ENCODE data around the gene NAGPA. TPM values are rescaled to one million over a fixed set of nuclear protein-coding genes. Genes with fewer than 3 reads are reported as not detected.

Gene NAGPA
- total and polyA plus RNA-seq, 2 of the 8 experiments (the other 6 are each of a cell fraction or from before 2014, with no cell fraction given): 10.1 to 13.2 TPM

GRCh38 chr16:5054876-5055865, 21.4 kb upstream of the NAGPA start:
- Histone ChIP-seq H2BK20ac (ENCODE audit: low read length) (no peak overlapping the region), H3K4me1 (replicated peaks in 1 of 4; ENCODE audit: control insufficient read depth in 3 of 4, insufficient read depth in 4 of 4, low read length in 3 of 4) (peaks cover 0 to 18% (median 11%) of the 10 kb centered on the region in 4 experiments; a peak in 6 of 7 replicates), H3K23me2 (ENCODE audit: low read depth, low read length) (no peaks in the 10 kb centered on the region; the same call in 1 of the 2 replicates), H3K4me3 (ENCODE audit: extremely low read depth in 1 of 4, insufficient read depth in 2 of 4, low read depth in 3 of 4, low read length in 4 of 4) (no peak overlapping the region), H3K9ac (replicated peaks in 1 of 4; ENCODE audit: extremely low read depth in 1 of 4, low read depth in 3 of 4, low read length in 3 of 4) (no peak overlapping the region), H2AK5ac (ENCODE audit: low read depth, low read length) (no peak overlapping the region), H2AFZ (ENCODE audit: low read length) (no peak overlapping the region), H4K5ac (ENCODE audit: insufficient read length, low read depth, low read length) (no peak overlapping the region), H4K91ac (replicated peaks; ENCODE audit: insufficient read length, low read length) (no peak overlapping the region), H2BK12ac (ENCODE audit: low read depth, low read length) (no peak overlapping the region), H3K27ac (ENCODE audit: low read depth, low read length) (no peak overlapping the region), H3K9me3 (ENCODE audit: insufficient read depth in 2 of 2, low read depth in 1 of 2, low read length in 1 of 2) (no peaks in the 10 kb centered on the region), H3K79me1 (ENCODE audit: low read depth, low read length) (no peaks in the 10 kb centered on the region), H3K23ac (ENCODE audit: insufficient read length) (no peak overlapping the region), H2BK5ac (ENCODE audit: low read depth, low read length) (no peak overlapping the region), H4K20me1 (replicated peaks in 1 of 2; ENCODE audit: control insufficient read depth in 1 of 2, insufficient read depth in 2 of 2, low read length in 2 of 2) (no peaks in the 10 kb centered on the region), H2BK120ac (replicated peaks; ENCODE audit: low read depth, low read length) (no peak overlapping the region), H3K4ac (replicated peaks; ENCODE audit: insufficient read length, low read depth, low read length) (no peak overlapping the region), H3K36me3 (ENCODE audit: control insufficient read depth in 2 of 4, insufficient read depth in 4 of 4, low read length in 3 of 4) (no peaks in the 10 kb centered on the region), H3K79me2 (ENCODE audit: control insufficient read depth in 1 of 2, insufficient read depth in 2 of 2, low read length in 2 of 2) (no peaks in the 10 kb centered on the region), H4K8ac (ENCODE audit: extremely low read depth, insufficient read depth, low read length) (0 out of 2 replicates have a peak overlapping the region, but pooled peaks have one; percentile 68), H3K4me2 (ENCODE audit: insufficient read depth in 1 of 2, low read depth in 2 of 2, low read length in 2 of 2) (no peak overlapping the region), H3K27me3 (replicated peaks in 1 of 4; ENCODE audit: control insufficient read depth in 3 of 4, extremely low read depth in 1 of 4, insufficient read depth in 3 of 4, low read length in 3 of 4) (no peaks in the 10 kb centered on the region), H2BK15ac (ENCODE audit: low read length) (no peak overlapping the region), H3K14ac (ENCODE audit: insufficient read length) (no peak overlapping the region), H3K56ac (replicated peaks; ENCODE audit: insufficient read length, low read depth, low read length) (no peak overlapping the region), H3K18ac (ENCODE audit: extremely low read depth, low read length) (no peak overlapping the region)
- ChIA-PET POLR2A (ENCODE audit: partially characterized antibody) (interaction anchor here (1.6 kb wide), 1 partner anchor 17 kb away, joined by 5 read pairs; the partner anchor contains the start of gene ALG1), CTCF (ENCODE audit: partially characterized antibody) (interaction anchor here (0.9 to 28.8 kb wide), 8 partner anchors 7 to 85 kb away, joined by 3 to 625 read pairs (median 12); partner anchors contain the start of genes ALG1, C16orf89 and NAGPA)
- no peak for DNase-seq (ENCODE audit: low read depth in 1 of 2, low spot score in 2 of 2)
- WGBS, 2 experiments (ENCODE audit: extremely low coverage in 1 of 2, insufficient coverage in 1 of 2, insufficient read length in 1 of 2, insufficient replicate concordance in 2 of 2, low coverage in 1 of 2, low lambda C conversion rate in 2 of 2, missing lambda C conversion rate in 1 of 2): 88% methylated on average over 16 of the region's 16 CpGs; no CpG with 5 or more reads in 1 of the 2 experiments
- no peak for TF ChIP-seq BACH1 (IDR thresholded peaks at IDR 0.05; ENCODE audit: low read length)
- no peak for TF ChIP-seq SP4 (IDR thresholded peaks at IDR 0.05; ENCODE audit: low read length)
- no peak for TF ChIP-seq CTBP2 (IDR thresholded peaks at IDR 0.05; ENCODE audit: borderline replicate concordance, insufficient read depth, insufficient read length, low read length)
- TF ChIP-seq SIN3A (conservative IDR thresholded peaks at IDR 0.05 in 1 of 2, IDR thresholded peaks at IDR 0.05 in 1 of 2; ENCODE audit: low read depth in 1 of 2, low read length in 2 of 2): no peak
- no peak for TF ChIP-seq ZNF274 (IDR thresholded peaks at IDR 0.05; ENCODE audit: borderline replicate concordance, extremely low read depth, low read length)
- TF ChIP-seq KDM4A (IDR thresholded peaks at IDR 0.05; ENCODE audit: low read depth, low read length, severe bottlenecking): no peak
- TF ChIP-seq POLR2AphosphoS5 (IDR thresholded peaks at IDR 0.05; ENCODE audit: low read depth, low read length): no peak
- no peak for TF ChIP-seq EGR1 (IDR thresholded peaks at IDR 0.05; ENCODE audit: borderline replicate concordance, low read depth, low read length)
- no peak for FAIRE-seq

All from H1 (cell line).